HG03442 (cell line): ENCODE data around the gene SMARCB1.

Experiments used
- ATAC-seq: cut with Tn5 transposase; IDR thresholded peaks from one replicate; pipeline ENCODE4 v1.9.1; 2021; ENCODE audit warnings: mild to moderate bottlenecking, moderate library complexity; ENCODE audit not compliant: unreplicated experiment

Gene SMARCB1

GRCh38 chr22:23760056-23760455, 26.7 kb upstream of the SMARCB1 start:
- no peak for ATAC-seq

- no peak for ATAC-seq
Observed at GRCh38 chr22:23762842-23763578, 23.8 kb upstream of the SMARCB1 start, which contains the start of gene C22orf15. TSS of gene C22orf15 (plus strand) at chr22:23762990. CDS start at chr22:23763307, 317 bp downstream.

- ATAC-seq = no peak
Observed at GRCh38 chr22:23763579-23763945, 23.2 kb upstream of the SMARCB1 start.

GRCh38 chr22:23763954-23764353, 22.8 kb upstream of the SMARCB1 start:
- no peak for ATAC-seq

- ATAC-seq = no peak
Observed at GRCh38 chr22:23764899-23765881, 21.6 kb upstream of the SMARCB1 start.

GRCh38 chr22:23767303-23767672, 19.5 kb upstream of the SMARCB1 start:
- ATAC-seq = no peak

- ATAC-seq = peak; percentile 46
Observed at GRCh38 chr22:23767673-23768548, 18.9 kb upstream of the SMARCB1 start, which contains the start of gene CHCHD10. TSS of gene CHCHD10 (minus strand) at chr22:23767972. CDS start at chr22:23767874, 98 bp downstream.

- no peak for ATAC-seq
Observed at GRCh38 chr22:23769321-23769965, 17.3 kb upstream of the SMARCB1 start.

GRCh38 chr22:23772315-23772648, 14.5 kb upstream of the SMARCB1 start:
- no peak for ATAC-seq

GRCh38 chr22:23772649-23773473, 13.9 kb upstream of the SMARCB1 start, which contains the start of gene MMP11:
TSS of gene MMP11 (plus strand) at chr22:23772849. CDS start at chr22:23772871, 22 bp downstream.
- ATAC-seq = no peak

GRCh38 chr22:23773483-23774113, 13.2 kb upstream of the SMARCB1 start:
- ATAC-seq = no peak

GRCh38 chr22:23774114-23774921, 12.4 kb upstream of the SMARCB1 start:
- no peak for ATAC-seq

GRCh38 chr22:23774922-23775436, 11.8 kb upstream of the SMARCB1 start:
- no peak for ATAC-seq

GRCh38 chr22:23775779-23776375, 10.9 kb upstream of the SMARCB1 start:
- ATAC-seq = no peak

GRCh38 chr22:23777776-23778576, 8.8 kb upstream of the SMARCB1 start:
- no peak for ATAC-seq

GRCh38 chr22:23778577-23778900, 8.2 kb upstream of the SMARCB1 start:
- no peak for ATAC-seq

- ATAC-seq = no peak
Observed at GRCh38 chr22:23779083-23779482, 7.7 kb upstream of the SMARCB1 start.
